ENCODE results near the gene PDCD6IP. TPM values are rescaled to one million over a fixed set of nuclear protein-coding genes. Genes with fewer than 3 reads are reported as not detected.

PDCD6IP gene
- total RNA-seq, 2 donors from 2014 or later, result 40.5 to 104 TPM

DNA sequence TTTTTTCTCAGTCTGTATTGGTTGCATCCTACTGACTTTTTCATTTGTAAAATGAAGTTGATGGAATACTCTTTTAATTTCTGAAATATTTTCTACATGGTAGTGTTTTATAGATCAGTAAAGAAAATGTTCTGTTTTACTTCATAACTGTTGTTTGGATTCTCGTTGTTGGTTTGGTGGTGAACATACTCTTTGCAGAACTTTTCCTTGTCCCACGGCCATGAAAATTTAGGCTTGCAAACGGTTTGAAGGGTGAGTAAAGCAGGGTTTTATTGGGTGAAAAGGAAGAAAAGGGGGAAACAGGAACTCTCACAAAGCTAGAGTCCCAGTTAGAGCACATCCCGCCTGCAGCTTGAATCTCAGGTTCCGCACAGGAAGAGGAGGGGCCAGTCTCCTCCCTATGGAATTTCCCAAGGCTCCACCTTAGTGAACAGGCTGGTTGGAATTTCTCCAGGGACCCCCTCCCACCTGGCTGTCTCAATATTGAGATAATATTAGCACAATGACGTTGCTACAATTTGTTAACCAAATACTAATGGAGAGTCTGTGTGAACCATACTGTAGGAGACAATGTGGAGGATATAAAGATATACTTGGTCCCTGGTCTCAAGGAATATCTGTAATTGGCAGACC is 5.6 kb downstream of the PDCD6IP start:
- DNase-seq, result no peak
- intact Hi-C loops (cut with DNase I), result no loop called here
- ATAC-seq, result no peak
- H3K9me3 ChIP-seq, result no peaks in the 10 kb centered on the region
- H3K4me1 ChIP-seq, result peaks cover 49% of the 10 kb centered on the region
- H3K4me3 ChIP-seq, result no peak overlapping the region
- no peak for TF ChIP-seq POLR2A (IDR thresholded peaks at IDR 0.05)
- TF ChIP-seq, protein P1, sequence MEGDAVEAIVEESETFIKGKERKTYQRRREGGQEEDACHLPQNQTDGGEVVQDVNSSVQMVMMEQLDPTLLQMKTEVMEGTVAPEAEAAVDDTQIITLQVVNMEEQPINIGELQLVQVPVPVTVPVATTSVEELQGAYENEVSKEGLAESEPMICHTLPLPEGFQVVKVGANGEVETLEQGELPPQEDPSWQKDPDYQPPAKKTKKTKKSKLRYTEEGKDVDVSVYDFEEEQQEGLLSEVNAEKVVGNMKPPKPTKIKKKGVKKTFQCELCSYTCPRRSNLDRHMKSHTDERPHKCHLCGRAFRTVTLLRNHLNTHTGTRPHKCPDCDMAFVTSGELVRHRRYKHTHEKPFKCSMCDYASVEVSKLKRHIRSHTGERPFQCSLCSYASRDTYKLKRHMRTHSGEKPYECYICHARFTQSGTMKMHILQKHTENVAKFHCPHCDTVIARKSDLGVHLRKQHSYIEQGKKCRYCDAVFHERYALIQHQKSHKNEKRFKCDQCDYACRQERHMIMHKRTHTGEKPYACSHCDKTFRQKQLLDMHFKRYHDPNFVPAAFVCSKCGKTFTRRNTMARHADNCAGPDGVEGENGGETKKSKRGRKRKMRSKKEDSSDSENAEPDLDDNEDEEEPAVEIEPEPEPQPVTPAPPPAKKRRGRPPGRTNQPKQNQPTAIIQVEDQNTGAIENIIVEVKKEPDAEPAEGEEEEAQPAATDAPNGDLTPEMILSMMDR (IDR thresholded peaks at IDR 0.05), result no peak
- H3K36me3 ChIP-seq (replicated peaks in 1 of 2; ENCODE audit: insufficient read depth in 1 of 2, low read depth in 2 of 2), result no peaks in the 10 kb centered on the region
- no peaks in the 10 kb centered on the region for H3K27me3 ChIP-seq
- H3K27ac ChIP-seq, result no peak overlapping the region
- WGBS, 2 donors, result 84 to 95% methylated on average over 6 of the region's 6 CpGs

DNA sequence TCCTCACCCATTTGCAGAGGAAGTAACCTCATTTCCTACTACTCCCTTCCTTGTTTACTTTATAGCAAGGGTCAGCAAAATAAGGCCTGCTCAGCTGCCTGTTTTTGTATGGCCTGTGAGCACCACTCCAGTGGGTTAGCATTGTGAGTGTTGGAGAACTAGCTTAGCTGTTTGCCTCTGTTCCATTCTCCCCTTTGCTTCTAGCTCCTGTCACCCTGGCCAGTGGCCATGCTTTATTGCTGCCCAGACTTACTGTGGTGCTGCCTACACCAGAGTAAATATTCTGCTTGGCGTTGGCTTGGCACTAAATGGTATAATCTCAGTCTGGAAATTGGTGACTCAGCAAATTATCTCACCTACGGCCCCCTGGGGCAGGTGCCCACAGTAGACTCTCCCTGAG is 8.8 kb downstream of the PDCD6IP start:
- ATAC-seq, result peak; percentile 59
- intact Hi-C loops (cut with DNase I), result no loop called here
- Histone ChIP-seq H3K36me3 (replicated peaks in 1 of 2; ENCODE audit: insufficient read depth in 1 of 2, low read depth in 2 of 2) (no peaks in the 10 kb centered on the region), H3K27me3 (no peaks in the 10 kb centered on the region), H3K4me3 (no peak overlapping the region), H3K4me1 (peaks cover 48% of the 10 kb centered on the region), H3K9me3 (no peaks in the 10 kb centered on the region), H3K27ac (peak overlapping the region in 2 of 4 donors; percentile 29 to 34)
- TF ChIP-seq POLR2A (IDR thresholded peaks at IDR 0.05), result no peak
- TF ChIP-seq, protein P1 (IDR thresholded peaks at IDR 0.05), result no peak
- 0 to 19% methylated on average over 2 of the region's 2 CpGs for WGBS, 2 donors
- peak; percentile 38 to 55 (median 48) for DNase-seq

DNA sequence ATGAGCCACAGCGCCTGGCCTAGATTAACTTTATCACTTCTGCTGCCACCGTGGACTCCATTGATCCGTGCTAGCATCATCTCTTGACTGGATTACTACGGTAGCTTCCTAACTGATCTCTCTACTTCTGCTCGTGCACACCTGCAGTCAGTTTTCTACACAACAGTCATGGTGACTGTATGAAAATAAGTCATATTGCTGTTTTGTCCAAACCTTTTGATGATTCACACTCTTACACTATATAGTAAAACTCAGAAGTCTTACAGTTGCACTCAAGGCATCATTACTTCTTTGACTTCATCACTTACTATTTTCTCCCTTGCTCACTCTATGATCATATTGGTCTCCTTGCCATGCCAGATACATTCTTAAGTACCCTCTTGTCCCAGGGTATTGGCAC is 10.1 kb downstream of the PDCD6IP start:
- Histone ChIP-seq H3K36me3 (replicated peaks in 1 of 2; ENCODE audit: insufficient read depth in 1 of 2, low read depth in 2 of 2) (no peaks in the 10 kb centered on the region), H3K27me3 (no peaks in the 10 kb centered on the region), H3K4me3 (no peak overlapping the region), H3K4me1 (peaks cover 45% of the 10 kb centered on the region), H3K9me3 (no peaks in the 10 kb centered on the region), H3K27ac (no peak overlapping the region)
- intact Hi-C loops (cut with DNase I), result no loop called here
- ATAC-seq (no peak), DNase-seq (no peak)
- WGBS, 2 donors, result 75 to 83% methylated on average over 5 of the region's 5 CpGs
- TF ChIP-seq, protein P1 (IDR thresholded peaks at IDR 0.05), result no peak
- TF ChIP-seq POLR2A (IDR thresholded peaks at IDR 0.05), result no peak

DNA sequence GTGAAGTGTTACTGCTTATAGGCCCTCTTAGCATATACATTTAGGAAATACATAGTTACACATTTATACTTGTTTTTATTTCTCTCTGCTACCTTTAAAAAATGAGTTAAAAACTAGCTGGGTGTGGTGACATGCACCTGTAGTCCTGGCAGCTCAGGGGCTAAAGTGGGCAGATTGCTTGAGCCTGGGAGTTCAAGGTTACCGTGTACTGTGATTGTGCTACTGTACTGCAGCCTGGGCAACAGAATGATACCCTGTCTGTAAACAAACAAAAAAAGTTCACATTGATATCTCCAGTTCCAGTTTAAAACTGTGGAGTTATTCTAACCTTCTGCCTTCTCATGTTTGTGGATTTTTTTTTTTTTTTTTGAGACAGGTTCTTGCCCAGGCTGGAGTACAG is 12.1 kb downstream of the PDCD6IP start:
- TF ChIP-seq POLR2A (IDR thresholded peaks at IDR 0.05), result no peak
- TF ChIP-seq, protein P1 (IDR thresholded peaks at IDR 0.05), result no peak
- peak in 3 of 4 donors; percentile 13 to 36 (median 29) for DNase-seq
- Histone ChIP-seq H3K4me1 (peaks cover 45% of the 10 kb centered on the region), H3K9me3 (no peaks in the 10 kb centered on the region), H3K36me3 (replicated peaks in 1 of 2; ENCODE audit: insufficient read depth in 1 of 2, low read depth in 2 of 2) (peaks cover 0 to 1% of the 10 kb centered on the region in 2 donors), H3K27me3 (no peaks in the 10 kb centered on the region), H3K27ac (peak overlapping the region in 2 of 4 donors; percentile 18 to 24), H3K4me3 (no peak overlapping the region)
- peak; percentile 60 for ATAC-seq
- WGBS, 2 donors, result 29 to 31% methylated on average over 1 of the region's 1 CpG
- intact Hi-C loops (cut with DNase I), result no loop called here

DNA sequence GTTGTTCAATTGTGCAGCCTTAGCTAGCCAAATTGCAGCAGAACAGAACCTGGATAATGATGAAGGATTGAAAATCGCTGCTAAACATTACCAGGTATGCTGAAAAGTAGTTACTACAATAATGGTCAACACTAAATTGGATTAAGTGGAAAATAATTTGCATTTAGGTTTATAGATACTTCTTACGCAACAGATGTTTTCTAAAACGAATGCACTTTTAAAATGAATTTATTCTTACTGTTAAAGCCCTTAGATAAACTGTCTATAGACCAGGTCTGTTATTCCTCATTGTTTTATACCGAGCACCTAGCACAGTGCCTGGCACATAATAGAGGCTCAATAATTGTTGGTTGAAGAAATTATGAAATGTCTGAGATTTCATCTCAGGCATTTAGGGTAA is 23.6 kb downstream of the PDCD6IP start:
- H3K27me3 ChIP-seq, result no peaks in the 10 kb centered on the region
- H3K4me3 ChIP-seq, result no peak overlapping the region
- intact Hi-C loops (cut with DNase I), result no loop called here
- peaks cover 4 to 5% of the 10 kb centered on the region in 2 donors for H3K36me3 ChIP-seq (replicated peaks in 1 of 2; ENCODE audit: insufficient read depth in 1 of 2, low read depth in 2 of 2)
- no peaks in the 10 kb centered on the region for H3K9me3 ChIP-seq
- no peaks in the 10 kb centered on the region for H3K4me1 ChIP-seq
- H3K27ac ChIP-seq, result no peak overlapping the region
- ATAC-seq (no peak), DNase-seq (no peak)
- 91 to 93% methylated on average over 4 of the region's 4 CpGs for WGBS, 2 donors
- TF ChIP-seq POLR2A (IDR thresholded peaks at IDR 0.05), result no peak
- TF ChIP-seq, protein P1 (IDR thresholded peaks at IDR 0.05), result no peak

Measured in body of pancreas (tissue), 4 donors.